ELF-1 (cell line): Measurements from ENCODE around the gene NSD2.
A peak's percentile ranks its signal among the peaks of the same experiment; 100 is the strongest.

ENCODE experiments used
- DNase-seq: peaks from one replicate; pipeline ENCODE4 v3.0.0-alpha.2; 2016; ENCODE audit warnings: low read depth, low spot score

NSD2 gene

DNA sequence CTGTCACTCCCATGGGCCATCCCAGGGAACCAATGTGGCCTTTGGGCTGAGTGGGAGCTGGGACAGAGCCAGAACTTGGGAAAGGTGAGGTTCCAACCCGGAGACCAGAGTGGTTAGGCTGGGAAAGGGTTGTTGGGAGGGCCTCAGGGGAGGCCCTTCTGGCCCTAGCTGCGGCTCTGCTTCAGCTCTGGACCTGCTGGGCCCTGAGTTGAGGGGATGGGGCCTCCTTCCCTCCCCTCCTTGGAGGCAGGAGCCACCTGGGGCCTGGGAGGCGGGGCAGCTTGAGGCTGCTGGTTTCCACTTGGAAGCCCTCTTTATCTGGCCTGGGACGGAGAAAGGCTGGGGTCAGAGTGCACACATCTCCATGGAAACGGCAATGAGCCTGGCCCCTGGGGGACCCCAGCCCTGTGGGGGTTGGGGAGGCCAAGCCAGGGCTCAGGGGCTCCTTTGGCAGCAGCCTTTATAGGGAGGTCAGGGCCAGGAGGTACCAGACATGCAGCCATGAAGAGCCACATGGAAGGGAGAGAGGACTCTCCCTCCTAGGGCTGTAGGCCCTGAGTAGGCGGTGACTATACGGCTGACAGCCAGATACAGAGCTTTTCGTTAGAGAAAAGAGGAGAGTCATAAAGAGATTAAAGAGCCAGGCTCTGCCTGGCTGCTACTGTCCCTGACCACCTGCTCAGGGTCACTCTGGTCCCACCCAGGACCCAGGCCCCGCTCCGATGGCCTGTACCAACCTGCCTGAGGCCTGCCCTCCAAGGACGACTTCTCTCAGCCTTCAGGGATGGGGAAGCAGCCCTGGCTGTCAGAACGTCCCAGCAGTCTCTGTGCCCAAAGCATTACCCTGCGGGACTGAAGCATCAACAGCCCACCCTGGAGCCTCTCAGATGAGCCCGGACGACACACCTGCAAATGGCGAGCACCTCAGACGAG, 6.9 kb upstream of the NSD2 start:
- no peak for DNase-seq

DNA sequence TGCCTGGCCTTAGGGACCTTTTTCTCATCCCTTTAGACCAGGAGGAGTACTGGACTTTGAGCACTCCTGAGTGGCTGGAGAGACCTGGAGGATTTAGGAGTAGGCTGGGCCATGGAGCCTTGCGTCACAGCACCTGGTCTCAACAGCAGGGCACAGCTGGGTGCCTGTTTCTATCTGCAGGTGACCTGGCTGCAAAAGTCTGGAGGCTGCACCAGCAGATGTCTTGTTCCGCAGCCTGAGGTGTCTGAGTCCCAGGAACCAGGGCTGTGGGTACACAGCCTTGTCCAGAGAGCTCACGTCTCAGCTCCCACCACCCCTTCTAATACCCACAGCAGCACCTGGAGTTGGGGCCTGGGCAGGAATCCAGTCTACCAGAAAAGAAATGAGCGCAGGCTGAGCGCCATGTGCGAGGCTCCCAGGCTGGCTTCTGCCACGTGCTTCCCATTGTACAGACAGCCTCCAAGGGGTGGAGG, 5.0 kb upstream of the NSD2 start:
- no peak for DNase-seq

DNA sequence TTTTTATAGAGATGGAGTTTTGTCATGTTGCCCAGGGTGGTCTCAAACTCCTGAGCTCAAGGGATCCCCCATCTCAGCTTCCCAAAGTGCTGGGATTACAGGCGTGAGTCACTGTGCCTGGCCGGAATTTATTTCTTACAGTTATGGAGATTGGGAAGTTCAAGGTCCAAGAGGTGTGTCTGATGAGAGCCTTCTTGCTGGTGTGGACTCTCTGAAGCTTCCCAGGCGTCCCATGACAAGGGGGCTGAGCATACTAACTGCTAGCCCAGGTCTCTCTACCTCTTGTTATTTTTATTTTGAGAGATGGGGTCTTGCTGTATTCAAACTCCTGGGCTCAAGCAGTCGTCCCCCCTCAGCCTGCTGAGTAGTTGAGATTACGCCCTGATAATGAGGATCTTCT, 2.9 kb upstream of the NSD2 start:
- no peak for DNase-seq

GRCh38 chr4:1868912-1869311, 2.3 kb upstream of the NSD2 start:
- DNase-seq, result no peak

GRCh38 chr4:1869530-1870327, 1.5 kb upstream of the NSD2 start:
- no peak for DNase-seq

- DNase-seq, result peak; percentile 94
These were observed 940 bp upstream of the NSD2 start for GRCh38 chr4:1870328-1870577.

DNA sequence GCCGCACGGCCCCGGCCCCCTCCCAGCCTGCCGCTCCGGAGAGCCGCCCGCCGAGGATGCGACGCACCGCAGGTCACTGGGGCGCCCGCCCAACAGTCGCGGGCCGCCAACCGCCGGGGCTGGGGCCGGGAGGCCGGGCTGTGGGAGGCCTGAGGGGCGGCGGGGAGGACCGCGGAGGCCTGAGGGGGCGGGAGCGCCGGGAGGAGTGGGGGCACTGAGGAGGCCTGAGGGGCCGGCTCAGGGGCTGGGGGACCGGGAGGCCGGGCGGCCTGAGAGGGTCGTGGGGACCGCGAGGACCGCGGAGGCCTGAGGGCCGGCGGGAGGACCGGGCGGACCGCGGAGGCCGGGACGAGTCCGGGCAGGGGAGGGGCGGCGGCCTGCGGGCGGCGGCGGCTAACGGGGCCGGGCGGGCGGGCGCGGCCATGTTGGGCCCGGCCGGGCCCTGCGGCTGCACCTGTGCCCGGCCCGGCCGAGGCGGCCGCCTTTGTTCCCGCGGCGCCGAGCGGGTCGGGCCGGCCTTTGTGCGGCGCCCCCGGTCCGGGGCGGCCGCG, 353 bp downstream of the NSD2 start:
- no peak for DNase-seq

DNA sequence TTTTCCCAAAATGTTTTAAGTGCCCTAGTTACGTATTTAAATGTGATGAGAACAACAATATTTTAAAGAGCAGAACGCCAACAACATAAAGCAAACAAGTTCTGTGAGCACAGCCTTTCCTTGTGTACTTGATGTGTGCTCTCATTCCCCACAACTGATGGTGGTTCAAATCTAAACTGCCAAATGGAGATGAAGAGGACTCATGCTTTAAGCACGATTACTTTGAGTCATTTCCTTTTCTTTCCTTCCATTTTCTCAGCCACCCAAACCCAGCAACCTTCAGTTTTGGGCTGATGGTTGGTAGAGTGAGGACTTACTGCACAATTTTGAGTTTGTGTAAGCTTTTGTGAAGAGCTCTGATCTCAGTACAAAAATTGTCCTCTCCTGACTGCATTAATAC, 1.7 kb downstream of the NSD2 start:
- DNase-seq, result no peak

DNA sequence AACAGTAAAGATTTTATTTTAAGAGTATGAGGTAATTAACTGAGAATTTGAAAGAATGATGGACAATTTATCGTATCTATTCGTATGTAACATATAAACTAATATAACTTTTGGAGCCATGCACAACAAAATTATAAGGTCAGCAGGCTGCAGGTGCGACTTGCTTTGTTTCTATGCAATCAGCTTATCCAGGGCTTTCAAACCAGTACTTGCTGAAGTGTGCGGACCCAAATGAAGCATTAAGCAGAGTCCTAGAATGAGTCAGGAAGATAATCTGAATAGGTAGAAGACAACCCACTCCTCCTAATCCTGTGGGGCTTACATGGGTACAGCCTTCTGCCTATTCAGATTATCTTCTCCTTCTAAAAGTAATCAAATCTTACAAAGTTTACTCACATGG, 2.1 kb downstream of the NSD2 start:
- no peak for DNase-seq

- no peak for DNase-seq
These were observed 2.6 kb downstream of the NSD2 start for GRCh38 chr4:1873776-1874175.

GRCh38 chr4:1874201-1874600, 3.0 kb downstream of the NSD2 start:
- DNase-seq, result peak; percentile 42

- DNase-seq, result no peak
These were observed 8.3 kb downstream of the NSD2 start for GRCh38 chr4:1879485-1879884.

DNA sequence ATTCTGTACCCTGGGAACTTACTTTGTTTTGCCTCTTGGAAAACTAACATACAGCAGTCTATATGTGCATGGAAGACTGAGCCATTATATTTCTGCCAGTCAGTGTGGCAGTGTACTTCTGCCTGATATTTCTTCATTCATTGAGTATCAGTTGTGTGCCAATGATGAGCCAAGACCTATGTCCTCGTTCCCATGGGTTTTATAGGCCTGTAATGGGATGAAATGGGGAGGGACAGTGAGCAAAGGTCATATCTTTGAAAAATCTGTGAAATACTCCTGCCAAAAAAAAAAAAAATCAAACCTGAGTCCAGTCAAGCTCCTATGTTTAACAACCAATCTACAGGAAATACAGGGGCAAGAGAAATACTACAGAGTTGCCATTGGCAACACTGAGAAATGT, 9.1 kb downstream of the NSD2 start:
- DNase-seq, result no peak

- DNase-seq, result no peak
These were observed 11.7 kb downstream of the NSD2 start for GRCh38 chr4:1882850-1883271.

DNA sequence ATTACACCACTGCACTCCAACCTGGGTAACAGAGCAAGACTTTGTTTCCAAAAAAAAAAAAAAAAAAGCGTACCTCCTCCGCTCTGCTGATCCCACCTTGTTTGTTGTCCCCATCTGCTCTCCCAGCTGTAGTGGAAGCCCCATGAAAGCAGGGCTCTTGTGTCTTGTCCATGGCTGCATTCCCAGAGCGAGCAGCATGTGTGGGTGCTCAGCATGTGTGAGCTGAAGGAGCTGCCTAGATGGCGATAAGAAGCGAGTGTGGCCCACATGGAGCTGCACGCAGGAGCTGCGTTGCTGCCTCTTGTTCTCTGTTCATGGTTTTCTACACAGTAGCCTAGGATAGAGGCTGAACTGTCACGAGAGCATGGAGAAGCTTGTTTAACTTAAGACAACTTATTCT, 12.4 kb downstream of the NSD2 start:
- DNase-seq, result no peak

DNA sequence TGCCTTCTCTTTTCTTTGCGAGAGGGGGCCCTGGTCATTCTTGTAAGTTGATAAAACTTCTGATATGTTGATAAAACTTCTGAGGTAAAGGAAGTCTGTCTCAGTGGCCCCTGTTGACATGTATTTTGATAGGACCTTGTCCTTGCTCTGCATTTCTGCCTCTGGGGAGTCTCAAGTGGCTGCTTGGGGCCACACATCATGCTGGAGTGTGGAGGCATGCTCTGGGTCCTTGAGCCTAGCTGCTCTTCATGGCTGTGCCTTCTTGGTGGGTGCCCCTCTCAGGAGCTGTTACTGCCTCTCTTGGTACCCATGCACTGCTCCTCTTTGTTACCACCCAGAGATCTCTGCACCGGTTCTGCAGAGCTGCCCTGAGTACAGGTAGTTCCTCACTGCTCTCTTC, 14.2 kb downstream of the NSD2 start:
- DNase-seq, result no peak

- DNase-seq, result no peak
These were observed 15.9 kb downstream of the NSD2 start for GRCh38 chr4:1887052-1887451.

- no peak for DNase-seq
These were observed 19.9 kb downstream of the NSD2 start for GRCh38 chr4:1890979-1891570.

GRCh38 chr4:1895971-1896657, 24.9 kb downstream of the NSD2 start:
- no peak for DNase-seq

DNA sequence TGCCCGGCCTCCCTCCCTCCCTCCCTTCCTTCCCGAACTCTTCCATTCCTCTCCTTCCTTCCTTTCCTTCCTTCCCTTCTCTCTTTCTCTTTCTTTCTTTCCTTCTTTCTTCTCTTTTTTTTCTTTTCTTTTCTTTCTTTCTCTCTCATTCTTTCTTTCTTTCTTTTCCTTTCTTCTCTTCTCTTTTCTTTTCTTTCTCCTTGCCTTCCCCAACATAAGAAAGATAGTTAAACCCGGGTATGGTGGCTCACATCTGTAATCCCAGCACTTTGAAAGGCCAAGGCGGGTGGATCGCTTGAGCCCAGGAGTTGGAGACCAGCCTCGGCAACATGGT, 25.4 kb downstream of the NSD2 start:
- no peak for DNase-seq

DNA sequence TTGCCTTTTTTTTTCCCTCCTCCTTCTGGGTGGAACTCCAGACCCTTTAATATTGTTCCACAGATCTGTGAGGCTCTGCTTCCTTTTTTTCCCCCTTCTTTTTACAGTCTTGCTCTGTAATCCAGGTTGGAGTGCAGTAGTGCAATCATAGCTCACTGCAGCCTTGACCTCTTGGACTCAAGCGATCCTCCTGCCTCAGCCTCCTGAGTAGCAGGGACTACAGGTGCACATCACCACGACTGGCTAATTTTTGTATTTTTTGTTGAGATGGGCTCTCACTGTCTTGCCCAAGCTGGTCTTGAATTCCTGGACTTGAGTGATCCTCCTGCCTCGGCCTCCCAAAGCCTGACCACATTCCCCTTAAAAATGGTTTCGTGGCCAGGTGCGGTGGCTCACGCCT, 26.8 kb downstream of the NSD2 start:
- no peak for DNase-seq

DNA sequence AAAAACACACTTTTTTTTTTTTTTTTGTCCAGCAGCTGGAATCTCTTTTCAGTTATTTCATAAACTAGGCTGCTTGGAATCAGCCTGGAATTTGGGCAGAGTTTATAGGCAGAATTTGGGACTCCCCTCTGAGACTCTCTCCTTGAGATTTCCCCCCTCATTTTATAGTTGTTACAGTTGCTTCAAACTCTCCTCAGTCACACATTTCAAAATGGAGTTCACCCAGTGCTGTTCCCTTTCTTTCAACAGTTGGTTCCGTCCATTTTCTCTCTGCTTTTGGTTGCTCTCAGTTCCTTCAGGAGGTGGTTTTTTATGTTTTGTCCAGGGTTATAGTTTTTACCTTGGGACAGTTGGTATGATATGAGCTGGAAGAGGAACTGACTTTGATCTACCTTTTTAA, 27.5 kb downstream of the NSD2 start:
- no peak for DNase-seq
